ENCODE measurements around the gene RARRES2. TPM values are rescaled to one million over a fixed set of nuclear protein-coding genes. Genes with fewer than 3 reads are reported as not detected.

Gene RARRES2
- total RNA-seq, 1 donor from 2014 or later: 259 TPM

- no peaks in the 10 kb centered on the region for H3K27me3 ChIP-seq
- no peaks in the 10 kb centered on the region for H3K36me3 ChIP-seq
- TF ChIP-seq CTCF (IDR thresholded peaks at IDR 0.05): no peak
- peaks cover 5% of the 10 kb centered on the region for H3K4me1 ChIP-seq
- peak; percentile 2 for DNase-seq
- intact Hi-C loops (cut with DNase I): no loop called here
- no peaks in the 10 kb centered on the region for H3K9me3 ChIP-seq
- ATAC-seq: no peak
- H3K27ac ChIP-seq: no peak overlapping the region
- no peak overlapping the region for H3K4me3 ChIP-seq
Measured at GRCh38 chr7:150363370-150363769, 21.9 kb upstream of the RARRES2 start.

GRCh38 chr7:150361807-150362621 is 20.6 kb upstream of the RARRES2 start:
- H3K27ac ChIP-seq: no peak overlapping the region
- no peaks in the 10 kb centered on the region for H3K9me3 ChIP-seq
- H3K4me1 ChIP-seq: peaks cover 7% of the 10 kb centered on the region
- no peaks in the 10 kb centered on the region for H3K36me3 ChIP-seq
- DNase-seq: peak; percentile 8
- no peak for ATAC-seq
- TF ChIP-seq CTCF (IDR thresholded peaks at IDR 0.05): no peak
- no peaks in the 10 kb centered on the region for H3K27me3 ChIP-seq
- intact Hi-C loops (cut with DNase I): no loop called here
- no peak overlapping the region for H3K4me3 ChIP-seq

- TF ChIP-seq CTCF (IDR thresholded peaks at IDR 0.05): no peak
- no peak for DNase-seq
- Histone ChIP-seq H3K4me1 (peaks cover 7% of the 10 kb centered on the region), H3K9me3 (no peaks in the 10 kb centered on the region), H3K4me3 (no peak overlapping the region), H3K36me3 (no peaks in the 10 kb centered on the region), H3K27me3 (no peaks in the 10 kb centered on the region), H3K27ac (no peak overlapping the region)
- intact Hi-C loops (cut with DNase I): no loop called here
- no peak for ATAC-seq
Measured at GRCh38 chr7:150361402-150361801, 20.0 kb upstream of the RARRES2 start.

GRCh38 chr7:150360363-150361058 is 19.1 kb upstream of the RARRES2 start:
- H3K27me3 ChIP-seq: no peaks in the 10 kb centered on the region
- no peaks in the 10 kb centered on the region for H3K36me3 ChIP-seq
- DNase-seq: no peak
- H3K9me3 ChIP-seq: no peaks in the 10 kb centered on the region
- H3K4me3 ChIP-seq: no peak overlapping the region
- ATAC-seq: no peak
- TF ChIP-seq CTCF (IDR thresholded peaks at IDR 0.05): no peak
- peaks cover 7% of the 10 kb centered on the region for H3K4me1 ChIP-seq
- H3K27ac ChIP-seq: no peak overlapping the region
- intact Hi-C loops (cut with DNase I): no loop called here

GRCh38 chr7:150359622-150360362 is 18.4 kb upstream of the RARRES2 start:
- DNase-seq (peak; percentile 2), ATAC-seq (no peak)
- Histone ChIP-seq H3K9me3 (no peaks in the 10 kb centered on the region), H3K27ac (no peak overlapping the region), H3K36me3 (no peaks in the 10 kb centered on the region), H3K4me3 (no peak overlapping the region), H3K27me3 (no peaks in the 10 kb centered on the region), H3K4me1 (peaks cover 7% of the 10 kb centered on the region)
- intact Hi-C loops (cut with DNase I): no loop called here
- TF ChIP-seq CTCF (IDR thresholded peaks at IDR 0.05): no peak

Data from upper lobe of right lung (tissue), 1 donor.